ENCODE measurements around the gene HDAC4.

Gene HDAC4

DNA sequence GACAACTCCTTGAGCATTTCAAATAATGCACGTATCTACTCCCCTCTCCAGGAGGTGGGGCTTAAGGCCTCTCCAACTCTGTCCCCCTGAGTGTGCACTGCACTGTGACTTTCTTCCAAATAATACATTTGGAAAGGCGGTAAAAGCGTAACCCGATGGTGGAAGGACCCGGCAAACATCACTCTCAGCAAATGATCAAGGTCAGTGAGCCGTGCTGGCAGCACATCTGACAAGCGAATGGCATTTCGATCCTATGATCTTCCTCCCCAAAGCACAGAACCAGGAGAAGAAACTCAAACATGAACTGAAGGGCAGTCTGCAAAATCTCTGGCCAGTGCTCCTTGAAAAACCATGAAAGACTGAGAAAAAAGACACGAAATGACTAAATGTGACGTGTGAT is 344.2 kb downstream of the HDAC4 start:
- Histone ChIP-seq H3K4me3 (ENCODE audit: low read depth, low read length) (no peak overlapping the region), H3K4me1 (ENCODE audit: control insufficient read depth, insufficient read depth, low read length) (no peaks in the 10 kb centered on the region), H3K9me3 (ENCODE audit: control insufficient read depth, insufficient read depth, low read depth, low read length) (no peaks in the 10 kb centered on the region), H3K36me3 (ENCODE audit: control insufficient read depth in 2 of 2, insufficient read depth in 1 of 2, low read length in 2 of 2) (peaks cover 0 to 8% of the 10 kb centered on the region in 2 experiments; a peak in 1 of 3 replicates), H3K27ac (ENCODE audit: extremely low read depth, low read depth, low read length) (no peak overlapping the region)
- TF ChIP-seq ZNF155 (tag by site-specific recombination; IDR thresholded peaks at IDR 0.05) (no peak), ZNF202 (tag by site-specific recombination; IDR thresholded peaks at IDR 0.05; ENCODE audit: borderline replicate concordance) (no peak), MEIS1 (CRISPR knock-in tag; IDR thresholded peaks at IDR 0.05; ENCODE audit: borderline replicate concordance) (no peak), ZNF266 (tag by site-specific recombination; IDR thresholded peaks at IDR 0.05; ENCODE audit: low read depth) (no peak), HOXA7 (CRISPR knock-in tag; IDR thresholded peaks at IDR 0.05; ENCODE audit: borderline replicate concordance) (no peak), ZNF10 (tag by site-specific recombination; IDR thresholded peaks at IDR 0.05) (no peak), ZFP41 (tag by site-specific recombination; IDR thresholded peaks at IDR 0.05; ENCODE audit: borderline replicate concordance) (no peak), ZNF560 (tag by site-specific recombination; IDR thresholded peaks at IDR 0.05; ENCODE audit: borderline replicate concordance) (no peak), ZBTB7A (tag by site-specific recombination; IDR thresholded peaks at IDR 0.05; ENCODE audit: low read depth) (no peak), ZNF114 (tag by site-specific recombination; IDR thresholded peaks at IDR 0.05) (no peak), ZNF791 (tag by site-specific recombination; IDR thresholded peaks at IDR 0.05) (no peak), ZNF658 (tag by site-specific recombination; IDR thresholded peaks at IDR 0.05) (no peak), KLF16 (tag by site-specific recombination; IDR thresholded peaks at IDR 0.05) (no peak), ZNF433 (tag by site-specific recombination; IDR thresholded peaks at IDR 0.05; ENCODE audit: low read depth) (no peak), ZNF677 (tag by site-specific recombination; IDR thresholded peaks at IDR 0.05) (no peak), BCL11A (tag by site-specific recombination; IDR thresholded peaks at IDR 0.05; ENCODE audit: low read depth) (no peak)
- TF ChIP-seq, protein P1, sequence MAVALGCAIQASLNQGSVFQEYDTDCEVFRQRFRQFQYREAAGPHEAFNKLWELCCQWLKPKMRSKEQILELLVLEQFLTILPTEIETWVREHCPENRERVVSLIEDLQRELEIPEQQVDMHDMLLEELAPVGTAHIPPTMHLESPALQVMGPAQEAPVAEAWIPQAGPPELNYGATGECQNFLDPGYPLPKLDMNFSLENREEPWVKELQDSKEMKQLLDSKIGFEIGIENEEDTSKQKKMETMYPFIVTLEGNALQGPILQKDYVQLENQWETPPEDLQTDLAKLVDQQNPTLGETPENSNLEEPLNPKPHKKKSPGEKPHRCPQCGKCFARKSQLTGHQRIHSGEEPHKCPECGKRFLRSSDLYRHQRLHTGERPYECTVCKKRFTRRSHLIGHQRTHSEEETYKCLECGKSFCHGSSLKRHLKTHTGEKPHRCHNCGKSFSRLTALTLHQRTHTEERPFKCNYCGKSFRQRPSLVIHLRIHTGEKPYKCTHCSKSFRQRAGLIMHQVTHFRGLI (tag by site-specific recombination; IDR thresholded peaks at IDR 0.05), result no peak
- TF ChIP-seq, protein P2, sequence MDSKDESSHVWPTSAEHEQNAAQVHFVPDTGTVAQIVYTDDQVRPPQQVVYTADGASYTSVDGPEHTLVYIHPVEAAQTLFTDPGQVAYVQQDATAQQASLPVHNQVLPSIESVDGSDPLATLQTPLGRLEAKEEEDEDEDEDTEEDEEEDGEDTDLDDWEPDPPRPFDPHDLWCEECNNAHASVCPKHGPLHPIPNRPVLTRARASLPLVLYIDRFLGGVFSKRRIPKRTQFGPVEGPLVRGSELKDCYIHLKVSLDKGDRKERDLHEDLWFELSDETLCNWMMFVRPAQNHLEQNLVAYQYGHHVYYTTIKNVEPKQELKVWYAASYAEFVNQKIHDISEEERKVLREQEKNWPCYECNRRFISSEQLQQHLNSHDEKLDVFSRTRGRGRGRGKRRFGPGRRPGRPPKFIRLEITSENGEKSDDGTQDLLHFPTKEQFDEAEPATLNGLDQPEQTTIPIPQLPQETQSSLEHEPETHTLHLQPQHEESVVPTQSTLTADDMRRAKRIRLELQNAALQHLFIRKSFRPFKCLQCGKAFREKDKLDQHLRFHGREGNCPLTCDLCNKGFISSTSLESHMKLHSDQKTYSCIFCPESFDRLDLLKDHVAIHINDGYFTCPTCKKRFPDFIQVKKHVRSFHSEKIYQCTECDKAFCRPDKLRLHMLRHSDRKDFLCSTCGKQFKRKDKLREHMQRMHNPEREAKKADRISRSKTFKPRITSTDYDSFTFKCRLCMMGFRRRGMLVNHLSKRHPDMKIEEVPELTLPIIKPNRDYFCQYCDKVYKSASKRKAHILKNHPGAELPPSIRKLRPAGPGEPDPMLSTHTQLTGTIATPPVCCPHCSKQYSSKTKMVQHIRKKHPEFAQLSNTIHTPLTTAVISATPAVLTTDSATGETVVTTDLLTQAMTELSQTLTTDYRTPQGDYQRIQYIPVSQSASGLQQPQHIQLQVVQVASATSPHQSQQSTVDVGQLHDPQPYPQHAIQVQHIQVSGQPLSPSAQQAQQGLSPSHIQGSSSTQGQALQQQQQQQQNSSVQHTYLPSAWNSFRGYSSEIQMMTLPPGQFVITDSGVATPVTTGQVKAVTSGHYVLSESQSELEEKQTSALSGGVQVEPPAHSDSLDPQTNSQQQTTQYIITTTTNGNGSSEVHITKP (tag by site-specific recombination; IDR thresholded peaks at IDR 0.05), result no peak
- TF ChIP-seq, protein P3, sequence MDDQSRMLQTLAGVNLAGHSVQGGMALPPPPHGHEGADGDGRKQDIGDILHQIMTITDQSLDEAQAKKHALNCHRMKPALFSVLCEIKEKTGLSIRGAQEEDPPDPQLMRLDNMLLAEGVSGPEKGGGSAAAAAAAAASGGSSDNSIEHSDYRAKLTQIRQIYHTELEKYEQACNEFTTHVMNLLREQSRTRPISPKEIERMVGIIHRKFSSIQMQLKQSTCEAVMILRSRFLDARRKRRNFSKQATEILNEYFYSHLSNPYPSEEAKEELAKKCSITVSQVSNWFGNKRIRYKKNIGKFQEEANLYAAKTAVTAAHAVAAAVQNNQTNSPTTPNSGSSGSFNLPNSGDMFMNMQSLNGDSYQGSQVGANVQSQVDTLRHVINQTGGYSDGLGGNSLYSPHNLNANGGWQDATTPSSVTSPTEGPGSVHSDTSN (CRISPR knock-in tag; IDR thresholded peaks at IDR 0.05), result no peak
- CTCF ChIA-PET, result no interaction called here
- POLR2A ChIA-PET, result no interaction called here

DNA sequence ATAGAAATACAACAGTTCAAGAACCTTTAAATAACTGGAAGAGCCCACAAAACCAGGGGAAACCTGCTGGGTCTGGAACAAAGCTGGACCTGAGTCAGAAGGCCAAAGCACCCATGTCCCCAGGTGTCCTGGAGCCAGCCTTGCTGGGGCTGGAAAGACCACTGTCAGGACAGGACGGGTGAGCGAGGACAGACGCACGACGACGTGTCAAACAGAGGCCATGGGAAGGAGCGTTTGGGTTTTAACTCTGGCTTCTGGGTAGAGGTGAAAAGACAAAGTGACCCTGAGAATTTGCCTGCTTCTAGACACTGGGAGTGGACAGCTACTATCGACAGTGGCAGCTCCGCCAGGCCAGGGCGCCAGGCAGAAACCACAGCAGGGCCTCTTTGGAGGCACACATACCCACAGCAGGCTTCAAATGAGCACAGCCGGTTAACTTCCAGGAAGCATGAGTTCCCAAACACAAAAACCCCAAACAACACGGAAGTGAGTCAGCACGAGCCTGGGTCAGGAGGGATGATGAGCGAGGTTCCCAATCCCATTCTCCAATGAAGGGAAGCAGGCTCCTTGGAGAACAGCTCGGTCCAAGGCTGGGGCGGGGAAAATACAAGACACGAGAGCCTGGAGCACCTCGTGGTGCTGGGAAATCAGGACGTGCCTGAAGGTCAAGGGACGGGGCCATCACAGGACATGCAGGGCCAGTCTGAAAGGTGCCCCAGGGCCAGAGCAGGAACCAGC is 344.9 kb downstream of the HDAC4 start:
- Histone ChIP-seq H3K27ac (ENCODE audit: extremely low read depth, low read depth, low read length) (no peak overlapping the region), H3K36me3 (ENCODE audit: control insufficient read depth in 2 of 2, insufficient read depth in 1 of 2, low read length in 2 of 2) (peaks cover 0 to 8% of the 10 kb centered on the region in 2 experiments; a peak in 1 of 3 replicates), H3K4me3 (ENCODE audit: low read depth, low read length) (no peak overlapping the region), H3K4me1 (ENCODE audit: control insufficient read depth, insufficient read depth, low read length) (no peaks in the 10 kb centered on the region), H3K9me3 (ENCODE audit: control insufficient read depth, insufficient read depth, low read depth, low read length) (no peaks in the 10 kb centered on the region)
- CTCF ChIA-PET, result no interaction called here
- POLR2A ChIA-PET, result no interaction called here
- TF ChIP-seq, protein P4, sequence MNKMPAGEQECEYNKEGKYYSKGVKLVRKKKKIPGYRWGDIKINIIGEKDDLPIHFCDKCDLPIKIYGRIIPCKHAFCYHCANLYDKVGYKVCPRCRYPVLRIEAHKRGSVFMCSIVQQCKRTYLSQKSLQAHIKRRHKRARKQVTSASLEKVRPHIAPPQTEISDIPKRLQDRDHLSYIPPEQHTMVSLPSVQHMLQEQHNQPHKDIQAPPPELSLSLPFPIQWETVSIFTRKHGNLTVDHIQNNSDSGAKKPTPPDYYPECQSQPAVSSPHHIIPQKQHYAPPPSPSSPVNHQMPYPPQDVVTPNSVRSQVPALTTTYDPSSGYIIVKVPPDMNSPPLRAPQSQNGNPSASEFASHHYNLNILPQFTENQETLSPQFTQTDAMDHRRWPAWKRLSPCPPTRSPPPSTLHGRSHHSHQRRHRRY (tag by site-specific recombination; IDR thresholded peaks at IDR 0.05), result no peak
- no peak for TF ChIP-seq ZIC2 (tag by site-specific recombination; IDR thresholded peaks at IDR 0.05)
- no peak for TF ChIP-seq ZNF785 (tag by site-specific recombination; IDR thresholded peaks at IDR 0.05)
- TF ChIP-seq, protein P5, sequence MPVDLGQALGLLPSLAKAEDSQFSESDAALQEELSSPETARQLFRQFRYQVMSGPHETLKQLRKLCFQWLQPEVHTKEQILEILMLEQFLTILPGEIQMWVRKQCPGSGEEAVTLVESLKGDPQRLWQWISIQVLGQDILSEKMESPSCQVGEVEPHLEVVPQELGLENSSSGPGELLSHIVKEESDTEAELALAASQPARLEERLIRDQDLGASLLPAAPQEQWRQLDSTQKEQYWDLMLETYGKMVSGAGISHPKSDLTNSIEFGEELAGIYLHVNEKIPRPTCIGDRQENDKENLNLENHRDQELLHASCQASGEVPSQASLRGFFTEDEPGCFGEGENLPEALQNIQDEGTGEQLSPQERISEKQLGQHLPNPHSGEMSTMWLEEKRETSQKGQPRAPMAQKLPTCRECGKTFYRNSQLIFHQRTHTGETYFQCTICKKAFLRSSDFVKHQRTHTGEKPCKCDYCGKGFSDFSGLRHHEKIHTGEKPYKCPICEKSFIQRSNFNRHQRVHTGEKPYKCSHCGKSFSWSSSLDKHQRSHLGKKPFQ (tag by site-specific recombination; IDR thresholded peaks at IDR 0.05), result no peak
- no peak for TF ChIP-seq KLF16 (tag by site-specific recombination; IDR thresholded peaks at IDR 0.05)
- TF ChIP-seq ZNF2 (tag by site-specific recombination; IDR thresholded peaks at IDR 0.05), result no peak
- TF ChIP-seq, protein P6, sequence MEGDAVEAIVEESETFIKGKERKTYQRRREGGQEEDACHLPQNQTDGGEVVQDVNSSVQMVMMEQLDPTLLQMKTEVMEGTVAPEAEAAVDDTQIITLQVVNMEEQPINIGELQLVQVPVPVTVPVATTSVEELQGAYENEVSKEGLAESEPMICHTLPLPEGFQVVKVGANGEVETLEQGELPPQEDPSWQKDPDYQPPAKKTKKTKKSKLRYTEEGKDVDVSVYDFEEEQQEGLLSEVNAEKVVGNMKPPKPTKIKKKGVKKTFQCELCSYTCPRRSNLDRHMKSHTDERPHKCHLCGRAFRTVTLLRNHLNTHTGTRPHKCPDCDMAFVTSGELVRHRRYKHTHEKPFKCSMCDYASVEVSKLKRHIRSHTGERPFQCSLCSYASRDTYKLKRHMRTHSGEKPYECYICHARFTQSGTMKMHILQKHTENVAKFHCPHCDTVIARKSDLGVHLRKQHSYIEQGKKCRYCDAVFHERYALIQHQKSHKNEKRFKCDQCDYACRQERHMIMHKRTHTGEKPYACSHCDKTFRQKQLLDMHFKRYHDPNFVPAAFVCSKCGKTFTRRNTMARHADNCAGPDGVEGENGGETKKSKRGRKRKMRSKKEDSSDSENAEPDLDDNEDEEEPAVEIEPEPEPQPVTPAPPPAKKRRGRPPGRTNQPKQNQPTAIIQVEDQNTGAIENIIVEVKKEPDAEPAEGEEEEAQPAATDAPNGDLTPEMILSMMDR (tag by site-specific recombination; IDR thresholded peaks at IDR 0.05), result no peak
